HS-5 (cell line): ENCODE results near the gene TP63.
A peak's percentile ranks its signal among the peaks of the same experiment; 100 is the strongest.

Experiments used
- DNase-seq: peaks from one replicate; pipeline ENCODE4 v3.0.0-alpha.2; 2012; ENCODE audit warnings: low read depth

The TP63 gene

GRCh38 chr3:189820365-189820720 is 189.2 kb downstream of the TP63 start:
- no peak for DNase-seq

GRCh38 chr3:189821262-189821661 is 190.1 kb downstream of the TP63 start:
- DNase-seq: no peak

- DNase-seq: no peak
Observed at GRCh38 chr3:189822726-189823125, 191.5 kb downstream of the TP63 start.

- peak; percentile 80 for DNase-seq
Observed at GRCh38 chr3:189824629-189825312, 193.6 kb downstream of the TP63 start.

GRCh38 chr3:189826566-189826965 is 195.4 kb downstream of the TP63 start:
- no peak for DNase-seq

GRCh38 chr3:189827108-189827507 is 195.9 kb downstream of the TP63 start:
- DNase-seq: no peak

GRCh38 chr3:189830401-189830800 is 199.2 kb downstream of the TP63 start:
- DNase-seq: no peak

- no peak for DNase-seq
Observed at GRCh38 chr3:189833266-189833665, 202.1 kb downstream of the TP63 start.

- no peak for DNase-seq
Observed at GRCh38 chr3:189833996-189834395, 202.8 kb downstream of the TP63 start.

GRCh38 chr3:189834462-189834861 is 203.3 kb downstream of the TP63 start:
- no peak for DNase-seq

- no peak for DNase-seq
Observed at GRCh38 chr3:189836795-189837194, 205.6 kb downstream of the TP63 start.

- DNase-seq: no peak
Observed at GRCh38 chr3:189838291-189838690, 207.1 kb downstream of the TP63 start.

- DNase-seq: no peak
Observed at GRCh38 chr3:189839576-189839975, 208.4 kb downstream of the TP63 start.

- peak; percentile 75 for DNase-seq
Observed at GRCh38 chr3:189841473-189842205, 210.4 kb downstream of the TP63 start.

GRCh38 chr3:189842681-189843602 is 211.8 kb downstream of the TP63 start:
- no peak for DNase-seq

- no peak for DNase-seq
Observed at GRCh38 chr3:189845069-189845468, 213.9 kb downstream of the TP63 start.

GRCh38 chr3:189848395-189849040 is 217.3 kb downstream of the TP63 start:
- DNase-seq: no peak

- DNase-seq: no peak
Observed at GRCh38 chr3:189849262-189849661, 218.1 kb downstream of the TP63 start.

GRCh38 chr3:189851682-189852081 is 220.5 kb downstream of the TP63 start:
- no peak for DNase-seq

GRCh38 chr3:189853906-189854305 is 222.7 kb downstream of the TP63 start:
- DNase-seq: no peak

- no peak for DNase-seq
Observed at GRCh38 chr3:189860296-189860695, 229.1 kb downstream of the TP63 start.

GRCh38 chr3:189862385-189862998 is 231.3 kb downstream of the TP63 start:
- no peak for DNase-seq
